CD4-positive, alpha-beta T cell treated with Interleukin-17A for 1 hour (primary cell): ENCODE results near the gene PCGF1.
"Not testable (repeated sequence)": the region's sequence is repeated elsewhere in the genome, so short reads cannot be mapped to it uniquely, and the experiment has no call there.

Source experiments
- DNase-seq: peaks from one replicate; pipeline ENCODE4 v3.0.0-alpha.2; 2020

PCGF1 gene

GRCh38 chr2:74471332-74472065 is 36.0 kb downstream of the PCGF1 start:
- no peak for DNase-seq

- DNase-seq, result not testable (repeated sequence)
Observed at GRCh38 chr2:74470742-74471141, 36.8 kb downstream of the PCGF1 start.

DNA sequence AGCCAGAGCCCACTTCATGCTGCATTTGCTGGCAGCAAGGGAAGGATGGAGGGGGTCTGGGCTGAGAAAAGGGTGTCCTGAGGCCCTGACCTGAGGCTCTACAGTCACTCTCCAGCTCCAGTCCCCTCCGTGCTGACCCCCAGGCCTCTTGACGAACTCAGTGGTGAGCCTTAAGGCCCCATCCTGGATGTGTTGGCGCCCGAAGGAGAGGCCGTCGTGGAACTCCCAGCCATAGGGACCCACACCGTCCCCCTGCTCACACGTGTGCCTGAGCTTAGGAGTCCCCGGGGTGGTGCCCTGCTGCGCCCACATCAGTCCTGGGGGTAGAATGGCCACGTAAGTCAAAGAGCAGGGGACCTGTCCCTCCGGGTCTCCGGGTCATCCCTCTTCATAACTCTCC is 43.1 kb downstream of the PCGF1 start:
- no peak for DNase-seq

DNA sequence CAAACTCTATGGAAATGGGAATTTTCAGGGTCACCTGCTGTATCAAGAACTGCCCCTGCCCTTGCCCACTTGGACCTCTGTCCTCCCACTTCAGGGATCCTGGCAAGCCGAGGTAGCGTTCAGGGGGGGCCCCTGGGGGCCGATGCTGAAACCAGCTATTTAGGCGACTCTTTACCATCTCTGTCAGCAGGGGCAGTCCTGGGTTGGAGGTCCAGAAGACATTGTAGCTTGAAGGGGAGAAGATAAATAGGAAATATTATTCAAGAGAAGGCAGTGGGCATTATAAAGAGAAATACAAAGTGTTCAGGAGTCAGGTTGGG is 44.7 kb downstream of the PCGF1 start:
- DNase-seq, result no peak

- no peak for DNase-seq
Observed at GRCh38 chr2:74462054-74462785, 45.3 kb downstream of the PCGF1 start.

- no peak for DNase-seq
Observed at GRCh38 chr2:74461187-74462053, 46.1 kb downstream of the PCGF1 start.

GRCh38 chr2:74460187-74460586 is 47.3 kb downstream of the PCGF1 start:
- not testable (repeated sequence) for DNase-seq

- not testable (repeated sequence) for DNase-seq
Observed at GRCh38 chr2:74459503-74460118, 47.9 kb downstream of the PCGF1 start.

GRCh38 chr2:74458938-74459363 is 48.5 kb downstream of the PCGF1 start:
- DNase-seq, result no peak

DNA sequence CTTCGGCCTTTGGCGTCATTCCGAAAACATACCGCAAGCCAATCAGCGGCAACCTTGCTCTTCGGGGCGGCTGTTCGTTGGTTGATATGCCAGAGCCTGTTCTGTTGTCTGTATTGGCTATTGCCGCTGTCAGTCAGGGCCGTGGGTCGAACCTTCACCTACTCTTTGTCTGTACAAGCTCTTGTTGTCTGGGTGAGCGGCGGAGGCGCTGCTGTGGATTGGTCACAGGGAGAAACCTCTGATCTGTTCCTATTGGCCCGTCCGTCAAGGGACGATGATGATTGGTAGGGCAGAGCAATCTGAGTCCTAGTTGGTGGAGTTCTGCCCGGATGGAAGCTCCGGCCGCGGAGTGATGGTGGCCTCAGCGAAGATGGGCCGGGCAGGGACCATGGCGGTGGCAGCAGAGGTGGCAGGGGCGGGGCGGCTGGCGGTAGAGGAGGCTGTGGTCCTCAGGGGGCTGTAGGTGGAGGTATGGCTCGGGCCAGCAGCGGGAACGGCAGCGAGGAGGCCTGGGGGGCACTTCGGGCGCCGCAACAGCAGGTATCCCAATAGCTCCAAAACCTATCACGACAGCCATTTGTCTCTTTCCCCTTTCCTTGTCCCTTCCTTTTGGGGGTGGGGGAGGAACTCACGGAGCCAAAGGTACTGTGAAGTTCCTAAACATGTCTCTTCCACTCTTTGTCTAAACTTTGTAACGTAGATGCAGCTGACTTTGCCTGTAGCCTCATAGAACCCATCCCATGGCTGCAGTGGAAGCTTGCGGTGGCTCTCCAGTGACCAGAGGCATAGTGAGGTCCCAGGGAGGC is 49.2 kb downstream of the PCGF1 start, which contains the start of gene WBP1:
TSS of gene WBP1 (plus strand) at position 307 of the 806 bp plus-strand sequence. CDS start at position 472, 165 bp downstream.
- peak; percentile 100 for DNase-seq

DNA sequence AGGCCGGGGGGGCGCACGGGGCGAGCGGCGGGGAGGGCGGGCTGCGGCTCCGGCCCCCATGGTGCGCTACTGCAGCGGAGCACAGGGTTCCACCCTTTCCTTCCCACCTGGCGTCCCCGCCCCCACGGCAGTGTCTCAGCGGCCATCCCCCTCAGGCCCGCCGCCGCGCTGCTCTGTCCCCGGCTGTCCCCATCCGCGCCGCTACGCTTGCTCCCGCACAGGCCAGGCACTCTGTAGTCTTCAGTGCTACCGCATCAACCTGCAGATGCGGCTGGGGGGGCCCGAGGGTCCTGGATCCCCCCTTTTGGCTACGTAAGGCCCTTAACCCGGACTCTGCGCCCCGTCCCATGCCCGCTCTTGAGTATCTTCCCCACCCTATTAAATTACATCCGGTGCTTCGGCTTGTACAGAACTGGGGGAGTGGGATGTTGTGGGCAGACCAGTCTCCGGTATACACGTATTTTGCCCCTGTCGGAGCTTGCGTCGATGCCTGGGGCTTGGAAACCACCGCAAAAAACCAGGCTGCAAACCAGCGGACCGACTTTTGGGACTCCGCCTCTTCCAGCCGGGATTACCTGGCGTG is 49.9 kb downstream of the PCGF1 start:
- peak; percentile 88 for DNase-seq

- DNase-seq, result no peak
Observed at GRCh38 chr2:74457129-74457548, 50.4 kb downstream of the PCGF1 start.
